OCI-LY3 (cell line): Measurements from ENCODE around the gene PLA2G2F.

Experiments used
- H2AFZ ChIP-seq: fragments of 200-600, 300-600 bp; shearing (Covaris generic); 2 replicates; pipeline ENCODE4 v1.6.0; 2014; ENCODE audit warnings: antibody characterized with exemption, low read depth, low read length
- H3K27ac ChIP-seq: fragments of 200-600, 300-600 bp; sonication (generic); 2 replicates; pipeline ENCODE4 v1.5.1; 2014; ENCODE audit warnings: mild to moderate bottlenecking, low read length, moderate library complexity, mixed read lengths
- H3K27me3 ChIP-seq: fragments of 200-600, 300-600 bp; sonication (generic); 2 replicates; pipeline ENCODE4 v1.6.1; 2014; ENCODE audit warnings: low read depth, low read length, mixed read lengths
- H3K36me3 ChIP-seq: fragments of 200-600, 300-600 bp; sonication (generic); replicated peaks from 2 replicates; pipeline ENCODE3; 2014; ENCODE audit warnings: low read depth, low read length, mixed read lengths
- H3K4me1 ChIP-seq: fragments of 300-600, 200-600 bp; sonication (generic); 2 replicates; pipeline ENCODE4 v1.6.1; 2014; ENCODE audit warnings: low read length, mixed read lengths
- H3K4me2 ChIP-seq: fragments of 200-600, 300-600 bp; sonication (generic); 2 replicates; pipeline ENCODE4 v1.6.1; 2014; ENCODE audit warnings: low read length, mixed read lengths
- H3K4me3 ChIP-seq: fragments of 300-600, 200-600 bp; sonication (generic); 2 replicates; pipeline ENCODE4 v1.5.1; 2014; ENCODE audit warnings: antibody characterized with exemption, mild to moderate bottlenecking, low read length, moderate library complexity
- H3K79me2 ChIP-seq: fragments of 300-600, 200-600 bp; shearing (Covaris generic); 2 replicates; pipeline ENCODE4 v1.6.1; 2014; ENCODE audit warnings: mild to moderate bottlenecking, low read length, mixed read lengths
- H3K9ac ChIP-seq: fragments of 300-600, 200-600 bp; shearing (Covaris generic); 2 replicates; pipeline ENCODE4 v1.6.0; 2014; ENCODE audit warnings: mild to moderate bottlenecking, low read length, moderate library complexity
- H3K9me3 ChIP-seq: fragments of 200-600, 300-600 bp; shearing (Covaris generic); 2 replicates; pipeline ENCODE4 v1.6.1; 2014; ENCODE audit warnings: low read length, mixed read lengths; ENCODE audit not compliant: insufficient read depth
- H4K20me1 ChIP-seq: fragments of 200-600, 300-600 bp; sonication (generic); 2 replicates; pipeline ENCODE4 v1.6.1; 2016; ENCODE audit warnings: low read length, mixed read lengths; ENCODE audit not compliant: insufficient read depth
- EZH2phosphoT487 ChIP-seq: fragments of 200-600 bp; shearing (Covaris generic); IDR thresholded peaks from 2 replicates; pipeline ENCODE4 v1.6.1; 2018; ENCODE audit warnings: antibody characterized with exemption, mixed run types, low read depth
- TF ChIP-seq, protein P1 (sequence below): fragments of 200-600, 300-600 bp; sonication (generic); IDR thresholded peaks from 2 replicates; pipeline ENCODE4 v1.5.1; 2014; ENCODE audit warnings: antibody characterized with exemption, low read length, low read depth

Gene PLA2G2F

DNA sequence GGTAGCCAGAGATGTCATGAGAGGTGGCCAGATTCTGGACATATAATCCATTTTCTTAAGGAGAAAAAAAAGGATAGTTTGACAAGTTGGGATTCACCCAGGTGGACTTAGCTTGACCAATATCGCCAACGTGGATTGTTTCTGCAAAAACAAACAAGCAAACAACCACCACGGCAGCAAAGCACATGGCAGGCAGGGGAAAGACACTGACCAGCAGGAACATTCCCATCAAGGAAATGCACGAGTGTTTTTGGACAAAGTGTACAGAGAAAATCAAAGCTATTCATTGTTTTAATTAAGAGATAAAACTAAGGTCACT, 56.3 kb downstream of the PLA2G2F start:
- Histone ChIP-seq H3K9me3 (no peaks in the 10 kb centered on the region), H3K4me2 (no peak overlapping the region), H2AFZ (no peak overlapping the region), H3K9ac (no peak overlapping the region), H3K27ac (no peak overlapping the region), H3K79me2 (no peaks in the 10 kb centered on the region), H3K27me3 (peaks cover under 1% of the 10 kb centered on the region), H3K4me1 (peaks cover 3% of the 10 kb centered on the region; the same call in 1 of the 2 replicates), H3K36me3 (no peaks in the 10 kb centered on the region), H3K4me3 (no peak overlapping the region), H4K20me1 (no peaks in the 10 kb centered on the region)
- TF ChIP-seq EZH2phosphoT487: no peak
- TF ChIP-seq, protein P1, sequence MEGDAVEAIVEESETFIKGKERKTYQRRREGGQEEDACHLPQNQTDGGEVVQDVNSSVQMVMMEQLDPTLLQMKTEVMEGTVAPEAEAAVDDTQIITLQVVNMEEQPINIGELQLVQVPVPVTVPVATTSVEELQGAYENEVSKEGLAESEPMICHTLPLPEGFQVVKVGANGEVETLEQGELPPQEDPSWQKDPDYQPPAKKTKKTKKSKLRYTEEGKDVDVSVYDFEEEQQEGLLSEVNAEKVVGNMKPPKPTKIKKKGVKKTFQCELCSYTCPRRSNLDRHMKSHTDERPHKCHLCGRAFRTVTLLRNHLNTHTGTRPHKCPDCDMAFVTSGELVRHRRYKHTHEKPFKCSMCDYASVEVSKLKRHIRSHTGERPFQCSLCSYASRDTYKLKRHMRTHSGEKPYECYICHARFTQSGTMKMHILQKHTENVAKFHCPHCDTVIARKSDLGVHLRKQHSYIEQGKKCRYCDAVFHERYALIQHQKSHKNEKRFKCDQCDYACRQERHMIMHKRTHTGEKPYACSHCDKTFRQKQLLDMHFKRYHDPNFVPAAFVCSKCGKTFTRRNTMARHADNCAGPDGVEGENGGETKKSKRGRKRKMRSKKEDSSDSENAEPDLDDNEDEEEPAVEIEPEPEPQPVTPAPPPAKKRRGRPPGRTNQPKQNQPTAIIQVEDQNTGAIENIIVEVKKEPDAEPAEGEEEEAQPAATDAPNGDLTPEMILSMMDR: no peak

- Histone ChIP-seq H4K20me1 (no peaks in the 10 kb centered on the region), H3K36me3 (no peaks in the 10 kb centered on the region), H2AFZ (no peak overlapping the region), H3K79me2 (no peaks in the 10 kb centered on the region), H3K9me3 (no peaks in the 10 kb centered on the region), H3K4me1 (peaks cover 3% of the 10 kb centered on the region; the same call in 1 of the 2 replicates), H3K4me3 (no peak overlapping the region), H3K9ac (no peak overlapping the region), H3K4me2 (no peak overlapping the region), H3K27ac (no peak overlapping the region), H3K27me3 (peaks cover 3% of the 10 kb centered on the region)
- no peak for TF ChIP-seq EZH2phosphoT487
- TF ChIP-seq, protein P1: no peak
These were observed 58.2 kb downstream of the PLA2G2F start for GRCh38 chr1:20197329-20197791.

DNA sequence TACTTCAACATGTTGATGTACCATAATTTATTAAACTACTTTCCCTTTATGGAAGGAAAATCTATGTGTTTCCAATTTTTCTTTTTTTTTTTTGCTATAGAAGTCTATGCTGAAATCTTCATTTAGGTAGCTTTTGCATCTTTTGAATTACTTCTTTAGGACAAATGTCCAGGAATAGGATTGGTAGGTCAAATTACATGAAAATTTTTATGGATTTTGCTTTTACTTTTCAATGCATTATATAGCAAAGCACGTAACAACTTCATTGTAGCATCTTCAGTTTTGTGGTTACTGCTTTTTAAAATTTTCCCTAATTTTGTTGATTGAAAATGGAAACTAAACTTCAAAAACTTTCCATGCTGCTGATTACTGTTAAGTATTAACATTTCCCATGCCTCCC, 59.2 kb downstream of the PLA2G2F start:
- Histone ChIP-seq H2AFZ (no peak overlapping the region), H3K9ac (no peak overlapping the region), H3K27me3 (peaks cover 3% of the 10 kb centered on the region), H3K27ac (no peak overlapping the region), H3K79me2 (no peaks in the 10 kb centered on the region), H3K4me1 (peaks cover 3% of the 10 kb centered on the region; the same call in 1 of the 2 replicates), H3K4me2 (no peak overlapping the region), H3K4me3 (no peak overlapping the region), H3K9me3 (no peaks in the 10 kb centered on the region), H4K20me1 (no peaks in the 10 kb centered on the region), H3K36me3 (no peaks in the 10 kb centered on the region)
- TF ChIP-seq EZH2phosphoT487: no peak
- TF ChIP-seq, protein P1: no peak

GRCh38 chr1:20198918-20199317, 59.8 kb downstream of the PLA2G2F start:
- H3K27ac ChIP-seq: no peak overlapping the region
- H3K4me3 ChIP-seq: no peak overlapping the region
- peaks cover 3% of the 10 kb centered on the region for H3K27me3 ChIP-seq
- H3K36me3 ChIP-seq: no peaks in the 10 kb centered on the region
- no peak overlapping the region for H2AFZ ChIP-seq
- TF ChIP-seq, protein P1: no peak
- TF ChIP-seq EZH2phosphoT487: no peak
- H3K4me1 ChIP-seq: peaks cover 3% of the 10 kb centered on the region; the same call in 1 of the 2 replicates
- no peaks in the 10 kb centered on the region for H4K20me1 ChIP-seq
- H3K9me3 ChIP-seq: no peaks in the 10 kb centered on the region
- H3K79me2 ChIP-seq: no peaks in the 10 kb centered on the region
- no peak overlapping the region for H3K9ac ChIP-seq
- no peak overlapping the region for H3K4me2 ChIP-seq
